ENCODE results near the gene GM2A.
"Not testable (repeated sequence)": the region's sequence is repeated elsewhere in the genome, so short reads cannot be mapped to it uniquely, and the experiment has no call there.

Gene GM2A

GRCh38 chr5:151295791-151296477, 42.9 kb downstream of the GM2A start:
- H3K27ac ChIP-seq, result no peak overlapping the region
- H3K4me1 ChIP-seq, result peaks cover 0 to 5% (median 2%) of the 10 kb centered on the region in 10 experiments; a peak in 1 of 20 replicates
- no peak overlapping the region for H3K9ac ChIP-seq
- H3K36me3 ChIP-seq, result no peaks in the 10 kb centered on the region
- peaks cover 0 to 14% (median 3%) of the 10 kb centered on the region in 11 experiments; a peak in 10 of 22 replicates for H3K9me3 ChIP-seq (replicated peaks in 1 of 11)
- no peak for TF ChIP-seq Cebpa-rat (IDR thresholded peaks at IDR 0.05)
- no peaks in the 10 kb centered on the region for H4K20me1 ChIP-seq
- no peaks in the 10 kb centered on the region for H3K27me3 ChIP-seq
- no peak overlapping the region for H3K4me3 ChIP-seq
- no peak overlapping the region for H3K4me2 ChIP-seq

GRCh38 chr5:151296478-151296830, 43.5 kb downstream of the GM2A start:
- H3K9ac ChIP-seq, result no peak overlapping the region
- peaks cover 0 to 9% (median 0%) of the 10 kb centered on the region in 11 experiments; a peak in 7 of 22 replicates for H3K9me3 ChIP-seq (replicated peaks in 1 of 11)
- H3K4me1 ChIP-seq, result peaks cover 0 to 5% (median 2%) of the 10 kb centered on the region in 10 experiments; a peak in 1 of 20 replicates
- H3K36me3 ChIP-seq, result no peaks in the 10 kb centered on the region
- H3K27me3 ChIP-seq, result no peaks in the 10 kb centered on the region
- no peak overlapping the region for H3K4me2 ChIP-seq
- H3K4me3 ChIP-seq, result no peak overlapping the region
- H3K27ac ChIP-seq, result no peak overlapping the region
- H4K20me1 ChIP-seq, result no peaks in the 10 kb centered on the region
- no peak for TF ChIP-seq Cebpa-rat (IDR thresholded peaks at IDR 0.05)

GRCh38 chr5:151296974-151297373, 44.0 kb downstream of the GM2A start:
- H3K9ac ChIP-seq, result no peak overlapping the region
- TF ChIP-seq Cebpa-rat (IDR thresholded peaks at IDR 0.05), result no peak

GRCh38 chr5:151298063-151298855, 45.3 kb downstream of the GM2A start:
- H3K36me3 ChIP-seq, result no peaks in the 10 kb centered on the region
- H3K4me2 ChIP-seq, result peak overlapping the region in 1 of 11 experiments; percentile 21; a peak in 1 of 22 replicates
- no peak overlapping the region for H3K9ac ChIP-seq
- no peaks in the 10 kb centered on the region for H3K9me3 ChIP-seq (replicated peaks in 1 of 11)
- H3K4me3 ChIP-seq, result no peak overlapping the region
- TF ChIP-seq Cebpa-rat (IDR thresholded peaks at IDR 0.05), result no peak
- no peaks in the 10 kb centered on the region for H4K20me1 ChIP-seq
- no peak overlapping the region for H3K27ac ChIP-seq
- peaks cover 0 to 5% (median 2%) of the 10 kb centered on the region in 10 experiments; a peak in 1 of 20 replicates for H3K4me1 ChIP-seq
- H3K27me3 ChIP-seq, result no peaks in the 10 kb centered on the region

More at GRCh38 chr5:151296974-151297373, 44.0 kb downstream of the GM2A start:
- H3K4me1 ChIP-seq, result peaks cover 0 to 5% (median 2%) of the 10 kb centered on the region in 10 experiments; a peak in 1 of 20 replicates
- H3K4me3 ChIP-seq, result no peak overlapping the region
- no peaks in the 10 kb centered on the region for H4K20me1 ChIP-seq
- no peak overlapping the region for H3K27ac ChIP-seq
- H3K27me3 ChIP-seq, result no peaks in the 10 kb centered on the region
- no peak overlapping the region for H3K4me2 ChIP-seq
- H3K36me3 ChIP-seq, result no peaks in the 10 kb centered on the region
- H3K9me3 ChIP-seq (replicated peaks in 1 of 11), result 0 out of 22 replicates have a peak, but pooled peaks cover 0 to 4% (median 0%) of the 10 kb centered on the region in 11 experiments

GRCh38 chr5:151303666-151304065, 50.7 kb downstream of the GM2A start, which contains the start of gene SLC36A3:
Gene SLC36A3 (minus strand): TSS chr5:151303766. CDS start chr5:151303354, 412 bp downstream.
- H4K20me1 ChIP-seq, result no peaks in the 10 kb centered on the region
- TF ChIP-seq Cebpa-rat (IDR thresholded peaks at IDR 0.05), result no peak
- no peaks in the 10 kb centered on the region for H3K4me1 ChIP-seq
- no peak within 1 kb of the TSS for H3K27ac ChIP-seq
- no peak within 1 kb of the TSS for H3K9ac ChIP-seq
- 0 out of 22 replicates have a peak, but pooled peaks cover 0 to under 1% (median 0%) of the 10 kb centered on the region in 11 experiments for H3K9me3 ChIP-seq (replicated peaks in 1 of 11)
- no peak within 1 kb of the TSS for H3K4me2 ChIP-seq
- no peak within 1 kb of the TSS for H3K4me3 ChIP-seq
- no peaks in the 10 kb centered on the region for H3K36me3 ChIP-seq
- no peaks in the 10 kb centered on the region for H3K27me3 ChIP-seq

- H3K4me2 ChIP-seq, H4K20me1 ChIP-seq, H3K27ac ChIP-seq, H3K4me3 ChIP-seq, H3K9ac ChIP-seq, H3K27me3 ChIP-seq, H3K36me3 ChIP-seq, H3K4me1 ChIP-seq: not testable (repeated sequence)
- peaks cover 22 to 40% (median 33%) of the 10 kb centered on the region in 11 experiments for H3K9me3 ChIP-seq (replicated peaks in 1 of 11)
These were observed 56.3 kb downstream of the GM2A start for GRCh38 chr5:151309266-151309665.

- not testable (repeated sequence) for H3K27ac ChIP-seq, H3K4me2 ChIP-seq, H3K4me3 ChIP-seq, H3K36me3 ChIP-seq, H3K27me3 ChIP-seq, H3K9ac ChIP-seq, H3K4me1 ChIP-seq, H4K20me1 ChIP-seq
- peaks cover 22 to 40% (median 33%) of the 10 kb centered on the region in 11 experiments for H3K9me3 ChIP-seq (replicated peaks in 1 of 11)
These were observed 56.8 kb downstream of the GM2A start for GRCh38 chr5:151309821-151310220.

GRCh38 chr5:151310932-151311331, 57.9 kb downstream of the GM2A start:
- Histone ChIP-seq H3K9ac (no peak overlapping the region), H4K20me1 (no peaks in the 10 kb centered on the region), H3K27me3 (no peaks in the 10 kb centered on the region), H3K9me3 (replicated peaks in 1 of 11) (peaks cover 22 to 40% (median 33%) of the 10 kb centered on the region in 11 experiments), H3K4me1 (no peaks in the 10 kb centered on the region), H3K4me2 (no peak overlapping the region), H3K4me3 (no peak overlapping the region), H3K27ac (no peak overlapping the region), H3K36me3 (no peaks in the 10 kb centered on the region)
- TF ChIP-seq Cebpa-rat (IDR thresholded peaks at IDR 0.05), result no peak

- Histone ChIP-seq H3K4me1 (no peaks in the 10 kb centered on the region), H3K36me3 (no peaks in the 10 kb centered on the region), H3K4me3 (no peak overlapping the region), H4K20me1 (no peaks in the 10 kb centered on the region), H3K9ac (no peak overlapping the region), H3K27me3 (no peaks in the 10 kb centered on the region), H3K9me3 (replicated peaks in 1 of 11) (peaks cover 22 to 40% (median 33%) of the 10 kb centered on the region in 11 experiments), H3K4me2 (no peak overlapping the region), H3K27ac (no peak overlapping the region)
- no peak for TF ChIP-seq Cebpa-rat (IDR thresholded peaks at IDR 0.05)
These were observed 59.9 kb downstream of the GM2A start for GRCh38 chr5:151312756-151313324.
